HepG2 (cell line): Measurements from ENCODE around the gene TGM1. TPM values are rescaled to one million over a fixed set of nuclear protein-coding genes. Genes with fewer than 3 reads are reported as not detected.

Source experiments
- ADNP ChIP-seq: sonication (generic); formaldehyde crosslinking; IDR thresholded peaks from 2 replicates; pipeline ENCODE4 v1.4.0; 2020; ENCODE audit warnings: missing genetic modification reagents
- ARID3A ChIP-seq: IDR thresholded peaks from 2 replicates; pipeline ENCODE4 v1.6.1; 2012; ENCODE audit warnings: low read depth, low read length, improper control_type of control experiment
- CBX1 ChIP-seq: IDR thresholded peaks from one replicate; pipeline ENCODE4 v1.6.1; 2016; ENCODE audit warnings: antibody characterized with exemption, low read depth
- CBX2 ChIP-seq, 2 experiments: fragments of 200-600 bp in 1 of 2; sonication (generic); formaldehyde crosslinking in 1 of 2; IDR thresholded peaks; 2 replicates each; pipeline versions ENCODE4 v1.7.0 to v1.8.1; 2018 to 2022; ENCODE audit warnings: low read depth in 2 of 2, low read length in 1 of 2, mild to moderate bottlenecking in 1 of 2, missing genetic modification reagents in 1 of 2
- FOSL1 ChIP-seq: sonication (generic); formaldehyde crosslinking; IDR thresholded peaks from 2 replicates; pipeline ENCODE4 v1.9.0; 2021; ENCODE audit warnings: missing genetic modification reagents, borderline replicate concordance
- GPN1 ChIP-seq: sonication (generic); formaldehyde crosslinking; IDR thresholded peaks from 2 replicates; pipeline ENCODE4 v1.5.1; 2020; ENCODE audit warnings: missing genetic modification reagents, borderline replicate concordance
- HNRNPH1 ChIP-seq: fragments of 200-400 bp; formaldehyde crosslinking; optimal IDR thresholded peaks from 2 replicates; pipeline ENCODE3; 2017; ENCODE audit warnings: mild to moderate bottlenecking, low read depth, low read length
- MAF1 ChIP-seq: sonication (generic); formaldehyde crosslinking; IDR thresholded peaks from 2 replicates; pipeline ENCODE4 v1.5.0; 2020; ENCODE audit warnings: missing genetic modification reagents, borderline replicate concordance
- MED8 ChIP-seq: sonication (generic); formaldehyde crosslinking; IDR thresholded peaks from 2 replicates; pipeline ENCODE4 v1.8.1; 2023; ENCODE audit warnings: mild to moderate bottlenecking, missing genetic modification reagents; ENCODE audit not compliant: insufficient replicate concordance
- MYPOP ChIP-seq: sonication (generic); formaldehyde crosslinking; IDR thresholded peaks from 2 replicates; pipeline ENCODE4 v1.8.1; 2023; ENCODE audit warnings: mild to moderate bottlenecking, moderate library complexity, missing genetic modification reagents
- PLRG1 ChIP-seq: fragments of 450-650 bp; conservative IDR thresholded peaks from 2 replicates; pipeline ENCODE4 v1.6.1; 2016
- SMAD1 ChIP-seq: sonication (generic); formaldehyde crosslinking; IDR thresholded peaks from 2 replicates; pipeline ENCODE4 v1.4.0; 2020; ENCODE audit warnings: missing genetic modification reagents, low read depth, mild to moderate bottlenecking, borderline replicate concordance
- SRY ChIP-seq: sonication (generic); formaldehyde crosslinking; IDR thresholded peaks from 2 replicates; pipeline ENCODE4 v1.8.0; 2022; ENCODE audit warnings: mild to moderate bottlenecking, missing genetic modification reagents
- TCF7 ChIP-seq: sonication (generic); IDR thresholded peaks from 2 replicates; pipeline ENCODE4 v1.6.1; 2016; ENCODE audit warnings: antibody characterized with exemption, low read depth
- YEATS2 ChIP-seq: sonication (generic); formaldehyde crosslinking; IDR thresholded peaks from 2 replicates; pipeline ENCODE4 v1.4.0; 2020; ENCODE audit warnings: missing genetic modification reagents, borderline replicate concordance
- ZBTB7A ChIP-seq: sonication (generic); formaldehyde crosslinking; IDR thresholded peaks from 2 replicates; pipeline ENCODE4 v1.8.0; 2022; ENCODE audit warnings: mild to moderate bottlenecking, missing genetic modification reagents
- ZNF232 ChIP-seq: sonication (generic); formaldehyde crosslinking; IDR thresholded peaks from 2 replicates; pipeline ENCODE4 v1.4.0; 2020; ENCODE audit warnings: missing genetic modification reagents, borderline replicate concordance
- ZNF547 ChIP-seq: sonication (generic); formaldehyde crosslinking; IDR thresholded peaks from 2 replicates; pipeline ENCODE4 v1.5.1; 2020; ENCODE audit warnings: mild to moderate bottlenecking, missing genetic modification reagents
- ZNF564 ChIP-seq: sonication (generic); formaldehyde crosslinking; IDR thresholded peaks from 2 replicates; pipeline ENCODE4 v1.8.1; 2023; ENCODE audit warnings: mild to moderate bottlenecking, missing genetic modification reagents
- ZNF644 ChIP-seq: IDR thresholded peaks from 2 replicates; pipeline ENCODE4 v1.6.1; 2016; ENCODE audit warnings: low read depth
- ZNF660 ChIP-seq: sonication (generic); formaldehyde crosslinking; IDR thresholded peaks from 2 replicates; pipeline ENCODE4 v1.5.1; 2020; ENCODE audit warnings: mild to moderate bottlenecking, low read depth, missing genetic modification reagents, borderline replicate concordance
- ZNF7 ChIP-seq: IDR thresholded peaks from 2 replicates; pipeline ENCODE4 v1.6.1; 2016; ENCODE audit warnings: missing biosample characterization, missing genetic modification reagents
- ZNF781 ChIP-seq: sonication (generic); formaldehyde crosslinking; IDR thresholded peaks from 2 replicates; pipeline ENCODE4 v1.5.1; 2020; ENCODE audit warnings: borderline replicate concordance, mild to moderate bottlenecking, missing genetic modification reagents; ENCODE audit errors: not compliant biosample characterization
- ZNF879 ChIP-seq: sonication (generic); formaldehyde crosslinking; IDR thresholded peaks from 2 replicates; pipeline ENCODE4 v1.8.1; 2023; ENCODE audit warnings: missing genetic modification reagents
- polyA plus RNA-seq, 8 experiments: library from polyadenylated mRNA; depleted of rRNA in 3 of 8; stranded (reverse) in 7 of 8; unstranded in 1 of 8; fragments of >200 nt; fragmentation: Illumina TruSeq in 4 of 8; extraction: Trizol in 4 of 8; gene quantifications; 2 replicates each; pipeline versions ENCODE4 v1.2.1 to v1.2.3, GENCODE V29; 2011 to 2016; ENCODE audit warnings: low read depth in 4 of 8, missing spikeins in 1 of 8, mixed read lengths in 1 of 8; ENCODE audit not compliant: insufficient read depth in 1 of 8
- total RNA-seq, 5 experiments: library from RNA; depleted of rRNA; stranded (reverse); fragments of >200 nt; fragmentation: Illumina TruSeq; extraction: Trizol; gene quantifications; 2 replicates each; pipeline ENCODE4 v1.2.3, GENCODE V29; 2016; ENCODE audit warnings: low read depth in 1 of 5
- TF ChIP-seq, protein P1 (sequence below): sonication (generic); formaldehyde crosslinking; IDR thresholded peaks from 2 replicates; pipeline ENCODE4 v1.5.0; 2020; ENCODE audit warnings: missing genetic modification reagents

TGM1 gene
- total and polyA plus RNA-seq, 2 of the 13 experiments (the other 11 are each of a cell fraction or from before 2014, with no cell fraction given) = 3.2 to 10.6 TPM

DNA sequence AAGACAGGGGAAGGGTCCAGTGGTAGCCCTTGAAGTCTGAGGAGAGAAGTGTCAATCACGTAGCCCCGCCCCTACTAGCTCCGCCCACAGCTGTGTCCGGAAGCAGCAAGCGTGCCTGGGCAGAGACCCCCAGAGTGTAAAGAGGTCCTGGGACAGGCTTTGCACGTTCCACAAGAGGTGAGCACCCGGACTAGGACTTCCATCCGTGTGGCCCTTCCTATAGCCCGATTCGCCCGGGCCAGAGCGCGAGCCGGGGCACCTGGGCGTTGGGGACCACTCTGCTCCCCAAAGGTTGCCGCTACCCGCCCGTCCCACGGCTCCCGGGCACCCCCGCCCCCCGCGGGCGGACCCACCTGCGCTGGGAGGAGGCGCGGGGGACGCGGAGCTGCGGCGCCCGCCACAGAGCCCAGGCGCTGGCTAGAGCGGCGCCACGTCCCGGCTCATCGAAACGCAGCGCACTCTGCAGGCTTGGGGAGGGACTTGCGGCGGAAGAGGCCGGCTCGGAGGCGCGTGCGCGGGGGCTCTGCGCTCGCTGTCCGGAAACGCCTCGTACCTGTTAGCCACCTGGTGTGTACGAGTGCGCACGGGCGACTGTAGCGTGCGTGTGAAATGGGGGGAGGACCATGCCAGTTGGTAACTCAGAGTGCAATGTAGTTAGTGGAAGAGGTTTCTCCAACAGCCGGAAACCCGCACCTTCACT is 8.3 kb upstream of the TGM1 start, which contains the start of gene RABGGTA (continued):
- TF ChIP-seq ADNP (CRISPR knock-in tag) (no peak; the same call in 1 of the 2 replicates), ZNF781 (CRISPR knock-in tag) (peak; percentile 98), ZNF644 (CRISPR knock-in tag) (peak; percentile 56), FOSL1 (CRISPR knock-in tag) (peak; percentile 65), ZBTB7A (CRISPR knock-in tag) (peak; percentile 99), SMAD1 (peak; percentile 100), TCF7 (peak; percentile 20; the same call in 1 of the 2 replicates), HNRNPH1 (no peak), CBX2 (IDR thresholded peaks at IDR 0.05; ENCODE audit: low read depth, low read length) (no peak), CBX2 (CRISPR knock-in tag; IDR thresholded peaks at IDR 0.05; ENCODE audit: low read depth) (no peak), MYPOP (CRISPR knock-in tag) (peak; percentile 98), PLRG1 (no peak), ZNF564 (CRISPR knock-in tag) (peak; percentile 98), SRY (CRISPR knock-in tag) (peak; percentile 100), ZNF232 (peak; percentile 99), ZNF547 (CRISPR knock-in tag) (peak; percentile 100), MAF1 (CRISPR knock-in tag) (peak; percentile 99), CBX1 (peak; percentile 99), ZNF879 (peak; percentile 98), ZNF660 (peak; percentile 90), MED8 (CRISPR knock-in tag) (peak; percentile 99), GPN1 (peak; percentile 87; the same call in 1 of the 2 replicates), ARID3A (peak; percentile 72), YEATS2 (peak; percentile 98), ZNF7 (CRISPR knock-in tag) (0 out of 2 replicates have a peak, but pooled peaks have one; percentile 29)
- TF ChIP-seq, protein P1, sequence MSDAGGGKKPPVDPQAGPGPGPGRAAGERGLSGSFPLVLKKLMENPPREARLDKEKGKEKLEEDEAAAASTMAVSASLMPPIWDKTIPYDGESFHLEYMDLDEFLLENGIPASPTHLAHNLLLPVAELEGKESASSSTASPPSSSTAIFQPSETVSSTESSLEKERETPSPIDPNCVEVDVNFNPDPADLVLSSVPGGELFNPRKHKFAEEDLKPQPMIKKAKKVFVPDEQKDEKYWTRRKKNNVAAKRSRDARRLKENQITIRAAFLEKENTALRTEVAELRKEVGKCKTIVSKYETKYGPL (CRISPR knock-in tag) = peak; percentile 81; the same call in 1 of the 2 replicates
